ENCODE results near the gene USH1G.

The USH1G gene

GRCh38 chr17:74938194-74938950 lies 15.3 kb upstream of the USH1G start:
- H3K27me3 ChIP-seq (ENCODE audit: insufficient read depth, poor library complexity, severe bottlenecking): peaks cover 34% of the 10 kb centered on the region
- H3K4me3 ChIP-seq (replicated peaks; ENCODE audit: insufficient read depth, low read length): no peak overlapping the region
- TF ChIP-seq POLR2AphosphoS5 (IDR thresholded peaks at IDR 0.05; ENCODE audit: low read depth) (no peak), SPI1 (IDR thresholded peaks at IDR 0.05; ENCODE audit: borderline replicate concordance, low read depth) (no peak), GABPA (IDR thresholded peaks at IDR 0.05; ENCODE audit: low read depth) (no peak), REST (IDR thresholded peaks at IDR 0.05; ENCODE audit: insufficient replicate concordance, low read depth) (no peak), CTCF (IDR thresholded peaks at IDR 0.05; ENCODE audit: insufficient read depth, low read length) (no peak)
- no peak overlapping the region for H3K27ac ChIP-seq (replicated peaks)
- DNase-seq (ENCODE audit: low read depth in 1 of 2, low spot score in 1 of 2): no peak

- Histone ChIP-seq H3K4me3 (replicated peaks; ENCODE audit: insufficient read depth, low read length) (no peak overlapping the region), H3K27me3 (ENCODE audit: insufficient read depth, poor library complexity, severe bottlenecking) (peaks cover 34% of the 10 kb centered on the region), H3K27ac (replicated peaks) (no peak overlapping the region)
- DNase-seq (ENCODE audit: low read depth in 1 of 2, low spot score in 1 of 2): no peak
- no peak for TF ChIP-seq CTCF (IDR thresholded peaks at IDR 0.05; ENCODE audit: insufficient read depth, low read length)
- no peak for TF ChIP-seq GABPA (IDR thresholded peaks at IDR 0.05; ENCODE audit: low read depth)
- peak; percentile 87 for TF ChIP-seq REST (IDR thresholded peaks at IDR 0.05; ENCODE audit: insufficient replicate concordance, low read depth)
- TF ChIP-seq POLR2AphosphoS5 (IDR thresholded peaks at IDR 0.05; ENCODE audit: low read depth): no peak
Measured at GRCh38 chr17:74937064-74938051, 14.3 kb upstream of the USH1G start.

GRCh38 chr17:74936470-74936799 lies 13.4 kb upstream of the USH1G start:
- TF ChIP-seq GABPA (IDR thresholded peaks at IDR 0.05; ENCODE audit: low read depth) (no peak), REST (IDR thresholded peaks at IDR 0.05; ENCODE audit: insufficient replicate concordance, low read depth) (no peak), SPI1 (IDR thresholded peaks at IDR 0.05; ENCODE audit: borderline replicate concordance, low read depth) (no peak), POLR2AphosphoS5 (IDR thresholded peaks at IDR 0.05; ENCODE audit: low read depth) (no peak), CTCF (IDR thresholded peaks at IDR 0.05; ENCODE audit: insufficient read depth, low read length) (no peak)
- Histone ChIP-seq H3K27ac (replicated peaks) (no peak overlapping the region), H3K27me3 (ENCODE audit: insufficient read depth, poor library complexity, severe bottlenecking) (peaks cover 33% of the 10 kb centered on the region), H3K4me3 (replicated peaks; ENCODE audit: insufficient read depth, low read length) (no peak overlapping the region)
- DNase-seq (ENCODE audit: low read depth in 1 of 2, low spot score in 1 of 2): no peak
